SK-N-SH (cell line): ENCODE data around the gene SLC9A7. TPM values are rescaled to one million over a fixed set of nuclear protein-coding genes. Genes with fewer than 3 reads are reported as not detected.

Source experiments
- CTCF ChIA-PET: fragments of 300-600, 350-600 bp; formaldehyde crosslinking; extraction: SDS; loops from one replicate; lab custom pipeline; 2021; lab: Yijun Ruan, JAX
- POLR2A ChIA-PET: fragments of 350-600 bp; sonication (Branson Sonifier 250); formaldehyde crosslinking; extraction: SDS; loops from one replicate; lab custom pipeline; 2020; ENCODE audit warnings: antibody characterized with exemption, inconsistent platforms; lab: Yijun Ruan, JAX
- DNase-seq: peaks from one replicate; pipeline ENCODE4 v3.0.0; 2012
- H2AFZ ChIP-seq: fragments of 200-600 bp; sonication (generic); 2 replicates; pipeline ENCODE4 v1.8.1; 2016; ENCODE audit warnings: antibody characterized with exemption, mild to moderate bottlenecking, low read depth
- H3F3A ChIP-seq: fragments of 200-600 bp; sonication (generic); replicated peaks from 2 replicates; pipeline ENCODE3; 2016; ENCODE audit warnings: antibody characterized with exemption, mild to moderate bottlenecking; ENCODE audit not compliant: insufficient read depth
- H3K27ac ChIP-seq, 2 experiments: fragments of 200-500 bp in 1 of 2; fragments of 200-600 bp in 1 of 2; sonication (Bioruptor generic) in 1 of 2; sonication (generic), shearing (Covaris generic) in 1 of 2; 2 replicates each; pipeline versions ENCODE4 v1.5.1 to v1.6.1; 2014 to 2016; ENCODE audit warnings: low read depth in 2 of 2, inconsistent platforms in 1 of 2, low read length in 1 of 2, mild to moderate bottlenecking in 1 of 2, mixed read lengths in 1 of 2
- H3K27me3 ChIP-seq: fragments of 200-600 bp; sonication (generic), shearing (Covaris generic); 2 replicates; pipeline ENCODE4 v1.6.1; 2016; ENCODE audit warnings: mixed run types; ENCODE audit not compliant: insufficient read depth
- H3K36me3 ChIP-seq, 2 experiments: fragments of 200-500 bp in 1 of 2; fragments of 200-600 bp in 1 of 2; sonication (Bioruptor generic) in 1 of 2; sonication (generic) in 1 of 2; replicated peaks in 1 of 2; 2 replicates each; pipeline versions ENCODE3 to v1.5.1; 2014 to 2016; ENCODE audit warnings: low read length in 1 of 2, mild to moderate bottlenecking in 1 of 2; ENCODE audit not compliant: insufficient read depth in 2 of 2, control insufficient read depth in 1 of 2
- H3K4me1 ChIP-seq, 2 experiments: fragments of 200-500 bp in 1 of 2; fragments of 200-600 bp in 1 of 2; sonication (Bioruptor generic) in 1 of 2; sonication (generic), shearing (Covaris generic) in 1 of 2; 2 replicates each; pipeline versions ENCODE4 v1.5.1 to v1.6.1; 2014 to 2016; ENCODE audit warnings: low read depth in 1 of 2, low read length in 1 of 2, mixed run types in 1 of 2; ENCODE audit not compliant: insufficient read depth in 2 of 2, control insufficient read depth in 1 of 2
- H3K4me2 ChIP-seq: fragments of 200-600 bp; sonication (generic), shearing (Covaris generic); 2 replicates; pipeline ENCODE4 v1.6.1; 2017; ENCODE audit warnings: mixed run types
- H3K4me3 ChIP-seq, 2 experiments: fragments of 200-500 bp in 1 of 2; fragments of 200-600 bp in 1 of 2; sonication (Bioruptor generic) in 1 of 2; sonication (generic), shearing (Covaris generic) in 1 of 2; 2 replicates each; pipeline versions ENCODE4 v1.5.1 to v1.8.1; 2014 to 2016; ENCODE audit warnings: low read depth in 2 of 2, inconsistent platforms in 1 of 2, low read length in 1 of 2, mild to moderate bottlenecking in 1 of 2, mixed read lengths in 1 of 2, moderate library complexity in 1 of 2
- H3K79me2 ChIP-seq: fragments of 200-600 bp; sonication (generic); 2 replicates; pipeline ENCODE4 v1.8.1; 2017; ENCODE audit warnings: mild to moderate bottlenecking; ENCODE audit not compliant: insufficient read depth
- H3K9ac ChIP-seq: fragments of 200-600 bp; sonication (generic); 2 replicates; pipeline ENCODE4 v1.6.1; 2017; ENCODE audit warnings: mixed run types
- H3K9me2 ChIP-seq: fragments of 200-600 bp; sonication (generic); 2 replicates; pipeline ENCODE4 v1.6.1; 2017; ENCODE audit warnings: mixed run types
- H3K9me3 ChIP-seq: fragments of 200-600 bp; sonication (generic); 2 replicates; pipeline ENCODE4 v1.6.1; 2017; ENCODE audit warnings: mixed run types, mild to moderate bottlenecking, moderate library complexity
- H4K20me1 ChIP-seq: fragments of 200-600 bp; sonication (generic); 2 replicates; pipeline ENCODE4 v1.6.1; 2017; ENCODE audit warnings: mild to moderate bottlenecking, mixed run types; ENCODE audit not compliant: insufficient read depth
- CHD2 ChIP-seq: fragments of 150-350 bp; IDR thresholded peaks from 2 replicates; pipeline ENCODE4 v1.6.1; 2018; ENCODE audit warnings: low read length; ENCODE audit not compliant: partially characterized antibody
- EP300 ChIP-seq, 2 experiments: IDR thresholded peaks; 2 replicates each; pipeline versions ENCODE4 v1.4.0 to v1.6.1; 2012; ENCODE audit warnings: borderline replicate concordance in 1 of 2, low read depth in 1 of 2, low read length in 1 of 2
- EZH2phosphoT487 ChIP-seq: fragments of 200-600 bp; sonication (generic); IDR thresholded peaks from 2 replicates; pipeline ENCODE4 v1.6.1; 2017; ENCODE audit warnings: low read depth, mixed run types, mild to moderate bottlenecking, antibody characterized with exemption, moderate library complexity, borderline replicate concordance
- FOXJ3 ChIP-seq: sonication (generic); formaldehyde crosslinking; IDR thresholded peaks from 2 replicates; pipeline ENCODE4 v1.5.1; 2020; ENCODE audit warnings: mild to moderate bottlenecking, missing genetic modification reagents
- FOXM1 ChIP-seq: IDR thresholded peaks from 2 replicates; pipeline ENCODE4 v1.4.0; 2012; ENCODE audit warnings: low read depth, mild to moderate bottlenecking
- GABPA ChIP-seq: IDR thresholded peaks from 2 replicates; pipeline ENCODE4 v1.4.0; 2012; ENCODE audit warnings: low read depth, mild to moderate bottlenecking
- GATA2 ChIP-seq: sonication (generic); formaldehyde crosslinking; IDR thresholded peaks from 2 replicates; pipeline ENCODE4 v1.5.0; 2020; ENCODE audit warnings: mild to moderate bottlenecking, missing genetic modification reagents
- IRF3 ChIP-seq: fragments of 150-350 bp; IDR thresholded peaks from 2 replicates; pipeline ENCODE4 v1.6.1; 2016; ENCODE audit warnings: mild to moderate bottlenecking, low read depth, low read length
- MAX ChIP-seq: IDR thresholded peaks from 2 replicates; pipeline ENCODE4 v1.4.0; 2012; ENCODE audit warnings: low read depth
- MEF2A ChIP-seq: IDR thresholded peaks from 2 replicates; pipeline ENCODE4 v1.4.0; 2012; ENCODE audit warnings: low read depth, borderline replicate concordance
- MXI1 ChIP-seq: IDR thresholded peaks from 2 replicates; pipeline ENCODE4 v1.6.1; 2012; ENCODE audit warnings: mild to moderate bottlenecking, low read depth, low read length, improper control_type of control experiment
- NFIC ChIP-seq: IDR thresholded peaks from 2 replicates; pipeline ENCODE4 v1.4.0; 2012; ENCODE audit warnings: borderline replicate concordance
- PBX3 ChIP-seq: IDR thresholded peaks from 2 replicates; pipeline ENCODE4; 2012
- REST ChIP-seq: IDR thresholded peaks from 2 replicates; pipeline ENCODE4 v1.6.1; 2012; ENCODE audit warnings: mild to moderate bottlenecking, low read depth, low read length, moderate library complexity
- RFX5 ChIP-seq: IDR thresholded peaks from 2 replicates; pipeline ENCODE4 v1.6.1; 2012; ENCODE audit warnings: mild to moderate bottlenecking, improper control_type of control experiment, low read length
- RXRA ChIP-seq: IDR thresholded peaks from 2 replicates; pipeline ENCODE4 v1.4.0; 2012; ENCODE audit warnings: low read depth, mild to moderate bottlenecking, borderline replicate concordance
- TCF12 ChIP-seq: IDR thresholded peaks from 2 replicates; pipeline ENCODE4 v1.4.0; 2012
- YY1 ChIP-seq: IDR thresholded peaks from 2 replicates; pipeline ENCODE4 v1.4.0; 2012; ENCODE audit warnings: low read depth, mild to moderate bottlenecking
- ZBTB33 ChIP-seq: IDR thresholded peaks from 2 replicates; pipeline ENCODE4 v1.4.0; 2012; ENCODE audit warnings: low read depth, borderline replicate concordance
- WGBS: methylation state at CpG from one replicate; pipeline ENCODE4 v1.1.6; 2017; ENCODE audit warnings: low lambda C conversion rate; 5-methylcytosine and 5-hydroxymethylcytosine counted together
- polyA plus RNA-seq, 3 experiments: library from polyadenylated mRNA; depleted of rRNA; stranded (reverse); fragments of >200 nt; gene quantifications; 2 replicates each; pipeline ENCODE4 v1.2.3, GENCODE V29; 2012

Gene SLC9A7
- polyA plus RNA-seq, 1 of the 3 experiments (the other 2 are of a cell fraction): 10.5 TPM

- peak overlapping the region in 1 of 2 experiments; percentile 73; a peak in 1 of 4 replicates for H3K27ac ChIP-seq
- peaks cover 3% of the 10 kb centered on the region; the same call in 1 of the 2 replicates for H3K27me3 ChIP-seq
- H3K79me2 ChIP-seq: peaks cover 4% of the 10 kb centered on the region; the same call in 1 of the 2 replicates
- no peaks in the 10 kb centered on the region for H4K20me1 ChIP-seq
- no peaks in the 10 kb centered on the region for H3K9me3 ChIP-seq
- H3K4me2 ChIP-seq: no peak overlapping the region
- DNase-seq: no peak
- H3K9ac ChIP-seq: no peak overlapping the region
- no peak overlapping the region for H2AFZ ChIP-seq
- ChIA-PET POLR2A (interaction anchor here (0.5 kb wide), 1 partner anchor 83 kb away, joined by 3 read pairs; no protein-coding TSS in a partner anchor), CTCF (interaction anchor here (1.2 to 1.6 kb wide), 2 partner anchors 18 to 25 kb away, joined by 3 to 4 read pairs; no protein-coding TSS in a partner anchor)
- no peaks in the 10 kb centered on the region for H3K36me3 ChIP-seq
- no peaks in the 10 kb centered on the region for H3F3A ChIP-seq
- no peaks in the 10 kb centered on the region for H3K9me2 ChIP-seq
- peaks cover 0 to 14% of the 10 kb centered on the region in 2 experiments; a peak in 1 of 4 replicates for H3K4me1 ChIP-seq
- 69% methylated on average over 6 of the region's 8 CpGs for WGBS
- no peak overlapping the region for H3K4me3 ChIP-seq
- TF ChIP-seq FOXM1 (no peak), GABPA (no peak), GATA2 (CRISPR knock-in tag) (no peak), FOXJ3 (CRISPR knock-in tag) (no peak), CHD2 (no peak), NFIC (no peak)
Observed at GRCh38 chrX:46597208-46597607, 161.7 kb downstream of the SLC9A7 start.

- H3K9me3 ChIP-seq: no peaks in the 10 kb centered on the region
- no peak overlapping the region for H3K4me3 ChIP-seq
- H3K9me2 ChIP-seq: no peaks in the 10 kb centered on the region
- peak overlapping the region in 1 of 2 experiments; percentile 51; a peak in 1 of 4 replicates for H3K27ac ChIP-seq
- no peaks in the 10 kb centered on the region for H4K20me1 ChIP-seq
- no peak overlapping the region for H2AFZ ChIP-seq
- H3F3A ChIP-seq: no peaks in the 10 kb centered on the region
- H3K36me3 ChIP-seq: no peaks in the 10 kb centered on the region
- H3K9ac ChIP-seq: no peak overlapping the region
- ChIA-PET CTCF (no interaction called here), POLR2A (no interaction called here)
- H3K79me2 ChIP-seq: peaks cover 4% of the 10 kb centered on the region; the same call in 1 of the 2 replicates
- peaks cover 0 to 9% of the 10 kb centered on the region in 2 experiments; a peak in 1 of 4 replicates for H3K4me1 ChIP-seq
- no peaks in the 10 kb centered on the region for H3K27me3 ChIP-seq
- DNase-seq: no peak
- WGBS: 20% methylated on average over 1 of the region's 1 CpG
- H3K4me2 ChIP-seq: no peak overlapping the region
- TF ChIP-seq CHD2: no peak
- TF ChIP-seq FOXJ3 (CRISPR knock-in tag): no peak
- no peak for TF ChIP-seq NFIC
- 0 out of 2 replicates have a peak, but pooled peaks have one; percentile 8 for TF ChIP-seq GATA2 (CRISPR knock-in tag)
- TF ChIP-seq MEF2A: no peak
- no peak for TF ChIP-seq YY1
- TF ChIP-seq ZBTB33: no peak
- no peak for TF ChIP-seq MAX
- TF ChIP-seq EZH2phosphoT487: no peak
- no peak for TF ChIP-seq RXRA
- no peak for TF ChIP-seq IRF3
- TF ChIP-seq PBX3: peak; percentile 54; the same call in 1 of the 2 replicates
- TF ChIP-seq MXI1: no peak
- no peak for TF ChIP-seq REST
- TF ChIP-seq TCF12: peak; percentile 76
- TF ChIP-seq RFX5: no peak
- TF ChIP-seq EP300 (IDR thresholded peaks at IDR 0.05; ENCODE audit: borderline replicate concordance in 1 of 2, low read depth in 1 of 2, low read length in 1 of 2): peak in 1 of 2 experiments; percentile 46; a peak in 1 of 4 replicates
Observed at GRCh38 chrX:46595084-46595483, 163.8 kb downstream of the SLC9A7 start.
